HG03558 (cell line): ENCODE measurements around the gene FMNL2.
"Not testable (repeated sequence)": the region's sequence is repeated elsewhere in the genome, so short reads cannot be mapped to it uniquely, and the experiment has no call there.

Experiments
- ATAC-seq: cut with Tn5 transposase; IDR thresholded peaks from one replicate; pipeline ENCODE4 v1.9.1; 2021; ENCODE audit warnings: moderate number of reproducible peaks; ENCODE audit not compliant: unreplicated experiment; ENCODE audit errors: extremely low read depth

FMNL2 gene

GRCh38 chr2:152370783-152371182 is 35.8 kb downstream of the FMNL2 start:
- no peak for ATAC-seq

- no peak for ATAC-seq
These were observed 37.5 kb downstream of the FMNL2 start for GRCh38 chr2:152372438-152372984.

- ATAC-seq: no peak
These were observed 40.2 kb downstream of the FMNL2 start for GRCh38 chr2:152375174-152375573.

GRCh38 chr2:152376385-152376784 is 41.4 kb downstream of the FMNL2 start:
- ATAC-seq: no peak

- no peak for ATAC-seq
These were observed 42.0 kb downstream of the FMNL2 start for GRCh38 chr2:152376968-152377367.

- no peak for ATAC-seq
These were observed 44.1 kb downstream of the FMNL2 start for GRCh38 chr2:152379089-152379488.

- ATAC-seq: no peak
These were observed 45.5 kb downstream of the FMNL2 start for GRCh38 chr2:152380261-152381055.

GRCh38 chr2:152383702-152384101 is 48.7 kb downstream of the FMNL2 start:
- no peak for ATAC-seq

GRCh38 chr2:152384992-152385391 is 50.0 kb downstream of the FMNL2 start:
- no peak for ATAC-seq

GRCh38 chr2:152385650-152386049 is 50.7 kb downstream of the FMNL2 start:
- ATAC-seq: no peak

- ATAC-seq: no peak
These were observed 51.3 kb downstream of the FMNL2 start for GRCh38 chr2:152386266-152386665.

- no peak for ATAC-seq
These were observed 52.1 kb downstream of the FMNL2 start for GRCh38 chr2:152387041-152387440.

GRCh38 chr2:152388269-152388668 is 53.3 kb downstream of the FMNL2 start:
- ATAC-seq: not testable (repeated sequence)

- ATAC-seq: no peak
These were observed 54.5 kb downstream of the FMNL2 start for GRCh38 chr2:152389483-152389882.

- no peak for ATAC-seq
These were observed 55.9 kb downstream of the FMNL2 start for GRCh38 chr2:152390837-152391236.

GRCh38 chr2:152391318-152391717 is 56.3 kb downstream of the FMNL2 start:
- ATAC-seq: no peak

GRCh38 chr2:152393377-152393776 is 58.4 kb downstream of the FMNL2 start:
- ATAC-seq: no peak

GRCh38 chr2:152394326-152394725 is 59.4 kb downstream of the FMNL2 start:
- ATAC-seq: no peak

GRCh38 chr2:152395103-152395502 is 60.1 kb downstream of the FMNL2 start:
- no peak for ATAC-seq

GRCh38 chr2:152395572-152395971 is 60.6 kb downstream of the FMNL2 start:
- no peak for ATAC-seq

GRCh38 chr2:152396051-152396511 is 61.1 kb downstream of the FMNL2 start:
- no peak for ATAC-seq

GRCh38 chr2:152396763-152397162 is 61.8 kb downstream of the FMNL2 start:
- no peak for ATAC-seq
